GM23338 (cell line): ENCODE data around the gene SLC22A25. TPM values are rescaled to one million over a fixed set of nuclear protein-coding genes. Genes with fewer than 3 reads are reported as not detected.

ENCODE experiments used
- ATAC-seq: fragments of 200-7000 bp; cut with Tn5 transposase; 3 replicates; pipeline ENCODE4 v1.9.1; 2020
- DNase-seq: peaks from one replicate; pipeline ENCODE4 v3.0.0-alpha.2; 2015; ENCODE audit warnings: low spot score
- H2AFZ ChIP-seq: fragments of 200-600 bp; sonication (generic); 2 replicates; pipeline ENCODE4 v1.8.0; 2016; ENCODE audit warnings: antibody characterized with exemption, mild to moderate bottlenecking, moderate library complexity
- H3F3A ChIP-seq: fragments of 200-600 bp; sonication (generic); replicated peaks from 2 replicates; pipeline ENCODE4 v1.8.0; 2017; ENCODE audit warnings: antibody characterized with exemption, mixed run types, low read depth
- H3K27ac ChIP-seq: fragments of 200-600 bp; sonication (generic); 2 replicates; pipeline ENCODE4 v1.6.1; 2016; ENCODE audit warnings: low read depth
- H3K27me3 ChIP-seq: fragments of 200-600 bp; sonication (generic); 2 replicates; pipeline ENCODE4 v1.8.0; 2016; ENCODE audit warnings: mild to moderate bottlenecking, mixed run types, moderate library complexity; ENCODE audit not compliant: insufficient read depth
- H3K36me3 ChIP-seq: fragments of 200-600 bp; sonication (generic); 2 replicates; pipeline ENCODE4 v1.8.0; 2016; ENCODE audit warnings: mild to moderate bottlenecking; ENCODE audit not compliant: insufficient read depth
- H3K4me1 ChIP-seq: fragments of 200-600 bp; sonication (generic); 2 replicates; pipeline ENCODE4 v1.8.0; 2016; ENCODE audit warnings: mild to moderate bottlenecking, moderate library complexity; ENCODE audit not compliant: insufficient read depth
- H3K4me2 ChIP-seq: fragments of 200-600 bp; sonication (generic); 2 replicates; pipeline ENCODE4 v1.7.1; 2017; ENCODE audit warnings: mixed run types
- H3K4me3 ChIP-seq: fragments of 200-600 bp; sonication (generic); 2 replicates; pipeline ENCODE4 v1.6.1; 2016; ENCODE audit warnings: mixed run types
- H3K79me2 ChIP-seq: fragments of 200-600 bp; sonication (generic); replicated peaks from 2 replicates; pipeline ENCODE4 v1.8.0; 2017; ENCODE audit warnings: mild to moderate bottlenecking; ENCODE audit not compliant: insufficient read depth
- H3K9me2 ChIP-seq: fragments of 200-600 bp; sonication (generic); 2 replicates; pipeline ENCODE4 v1.8.0; 2017; ENCODE audit not compliant: insufficient read depth
- H4K20me1 ChIP-seq: fragments of 200-600 bp; sonication (generic); replicated peaks from 2 replicates; pipeline ENCODE4 v1.8.0; 2017; ENCODE audit warnings: mild to moderate bottlenecking; ENCODE audit not compliant: insufficient read depth
- H3K27ac Mint-ChIP-seq: 2 replicates; pipeline ENCODE4 v1.8.0; 2020; ENCODE audit warnings: inconsistent platforms, mild to moderate bottlenecking, moderate library complexity, mixed read lengths
- H3K27me3 Mint-ChIP-seq: 3 replicates; pipeline ENCODE4 v1.8.0; 2022; ENCODE audit warnings: low read depth, mild to moderate bottlenecking, moderate library complexity, mixed read lengths, inconsistent platforms; ENCODE audit not compliant: insufficient read depth, poor library complexity
- H3K36me3 Mint-ChIP-seq: 3 replicates; pipeline ENCODE4 v1.8.0; 2021; ENCODE audit warnings: low read depth, mild to moderate bottlenecking, inconsistent platforms, moderate library complexity, mixed read lengths
- H3K4me1 Mint-ChIP-seq: 3 replicates; pipeline ENCODE4 v1.8.0; 2020; ENCODE audit warnings: mild to moderate bottlenecking, inconsistent platforms, mixed read lengths
- H3K4me3 Mint-ChIP-seq: 3 replicates; pipeline ENCODE4 v1.8.0; 2021; ENCODE audit warnings: moderate library complexity, mild to moderate bottlenecking, inconsistent platforms, mixed read lengths
- H3K9me3 Mint-ChIP-seq: 3 replicates; pipeline ENCODE4 v1.8.0; 2020; ENCODE audit warnings: moderate library complexity, mild to moderate bottlenecking, inconsistent platforms, mixed read lengths
- CREB1 ChIP-seq: fragments of 250-450 bp; sonication (Bioruptor Pico); IDR thresholded peaks from 2 replicates; pipeline ENCODE4 v1.5.0; 2020; ENCODE audit warnings: low read depth, mild to moderate bottlenecking, moderate library complexity
- ETS1 ChIP-seq: IDR thresholded peaks from 2 replicates; pipeline ENCODE4 v1.6.1; 2016; ENCODE audit warnings: antibody characterized with exemption
- EZH2 ChIP-seq: fragments of 200-600 bp; sonication (generic); IDR thresholded peaks from one replicate; pipeline ENCODE4 v1.8.0; 2017; ENCODE audit warnings: antibody characterized with exemption, mild to moderate bottlenecking, low read depth; ENCODE audit not compliant: unreplicated experiment
- EZH2phosphoT487 ChIP-seq: fragments of 200-600 bp; sonication (generic); IDR thresholded peaks from one replicate; pipeline ENCODE4 v1.8.1; 2018; ENCODE audit warnings: antibody characterized with exemption; ENCODE audit not compliant: unreplicated experiment
- NANOG ChIP-seq: IDR thresholded peaks from 2 replicates; pipeline ENCODE4 v1.6.1; 2016; ENCODE audit warnings: antibody characterized with exemption, borderline replicate concordance
- POLR2AphosphoS5 ChIP-seq: IDR thresholded peaks from 2 replicates; pipeline ENCODE4 v1.6.1; 2016; ENCODE audit warnings: antibody characterized with exemption, low read depth
- ZNF114 ChIP-seq: fragments of 250-450 bp; sonication (Bioruptor Pico); IDR thresholded peaks from 2 replicates; pipeline ENCODE4 v1.5.0; 2020; ENCODE audit warnings: mild to moderate bottlenecking, moderate library complexity
- ZNF331 ChIP-seq: fragments of 250-450 bp; sonication (Bioruptor Pico); IDR thresholded peaks from 2 replicates; pipeline ENCODE4 v1.5.0; 2020; ENCODE audit warnings: low read depth, mild to moderate bottlenecking, moderate library complexity
- ZNF462 ChIP-seq: fragments of 250-450 bp; sonication (Bioruptor Pico); IDR thresholded peaks from 2 replicates; pipeline ENCODE4 v1.5.0; 2020; ENCODE audit warnings: mild to moderate bottlenecking, moderate library complexity
- polyA plus RNA-seq: library from polyadenylated mRNA; unstranded; fragments of >200 nt; fragmentation: Nextera tagmentation; extraction: Ambion mirVana; gene quantifications from 2 replicates; pipeline ENCODE4 v1.2.1, GENCODE V29; 2016
- total RNA-seq: library from RNA; depleted of rRNA; stranded (reverse); fragments of >200 nt; shearing (Covaris generic); gene quantifications from 2 replicates; pipeline ENCODE4 v1.2.3, GENCODE V29; 2014

Gene SLC22A25
- total and polyA plus RNA-seq, 2 experiments from 2014 or later, result not detected

DNA sequence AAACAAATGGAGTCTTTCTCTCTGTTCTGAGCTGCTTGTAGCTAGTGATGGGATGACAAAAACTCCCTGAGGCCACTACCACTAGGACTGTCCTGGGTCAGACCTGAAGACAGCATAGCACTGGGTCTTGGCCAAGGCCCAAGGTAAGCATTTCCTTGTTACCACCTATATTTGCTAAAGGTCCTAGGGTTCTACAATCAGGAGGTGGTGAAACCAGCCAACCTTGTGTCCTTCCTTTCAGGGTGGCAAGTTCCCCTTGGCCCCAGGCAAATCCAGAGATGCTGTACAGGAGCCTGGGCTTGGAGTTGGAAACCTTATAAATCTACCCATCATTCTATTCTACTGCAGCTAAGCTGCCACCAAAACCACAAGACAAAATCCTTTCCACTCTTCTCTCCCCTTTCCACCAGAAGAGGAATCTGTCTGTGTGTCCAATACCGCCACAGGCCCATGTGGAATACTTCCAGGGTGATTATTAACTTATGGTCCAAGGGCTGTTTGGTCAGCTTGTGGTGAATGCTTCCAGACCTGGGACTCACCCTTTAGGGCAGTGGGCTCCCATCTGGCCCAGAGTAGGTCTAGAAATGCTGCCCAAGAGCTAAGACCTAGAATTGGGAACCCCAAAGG, 16.8 kb downstream of the SLC22A25 start:
- H3K4me1 Mint-ChIP-seq, result no peaks in the 10 kb centered on the region
- no peaks in the 10 kb centered on the region for H3K27me3 Mint-ChIP-seq
- Histone ChIP-seq H3K27me3 (no peaks in the 10 kb centered on the region), H3K79me2 (no peaks in the 10 kb centered on the region), H2AFZ (no peak overlapping the region), H3F3A (no peaks in the 10 kb centered on the region), H3K4me3 (no peak overlapping the region), H3K27ac (no peak overlapping the region), H3K36me3 (no peaks in the 10 kb centered on the region), H4K20me1 (no peaks in the 10 kb centered on the region), H3K9me2 (no peaks in the 10 kb centered on the region; the same call in 1 of the 2 replicates), H3K4me2 (no peak overlapping the region), H3K4me1 (no peaks in the 10 kb centered on the region)
- no peaks in the 10 kb centered on the region for H3K36me3 Mint-ChIP-seq
- no peak overlapping the region for H3K27ac Mint-ChIP-seq
- DNase-seq (no peak), ATAC-seq (no peak)
- TF ChIP-seq EZH2phosphoT487 (no peak), ZNF462 (CRISPR knock-in tag) (no peak), ZNF331 (CRISPR knock-in tag) (no peak), ZNF114 (CRISPR knock-in tag) (no peak), NANOG (no peak), ETS1 (no peak), POLR2AphosphoS5 (no peak), CREB1 (no peak), EZH2 (no peak)
- H3K9me3 Mint-ChIP-seq, result peaks cover 18% of the 10 kb centered on the region
- no peak overlapping the region for H3K4me3 Mint-ChIP-seq
